PFSK-1 (cell line): ENCODE data around the gene DISC1.

ENCODE experiments used
- POLR2AphosphoS5 ChIP-seq: IDR thresholded peaks from 2 replicates; pipeline ENCODE4 v1.6.1; 2012; ENCODE audit warnings: low read depth, mild to moderate bottlenecking, control low read depth, low read length, moderate library complexity
- REST ChIP-seq, 2 experiments: IDR thresholded peaks; 2 replicates each; pipeline versions ENCODE4 v1.6.1 to v1.8.0; 2011 to 2012; ENCODE audit warnings: low read depth in 2 of 2, low read length in 2 of 2, control low read depth in 1 of 2, inconsistent platforms in 1 of 2, mild to moderate bottlenecking in 1 of 2, moderate library complexity in 1 of 2; ENCODE audit not compliant: insufficient read depth in 1 of 2
- SIN3A ChIP-seq: IDR thresholded peaks from 2 replicates; pipeline ENCODE4 v1.6.1; 2012; ENCODE audit warnings: mild to moderate bottlenecking, low read length, moderate library complexity, borderline replicate concordance; ENCODE audit not compliant: insufficient read depth
- TAF1 ChIP-seq: IDR thresholded peaks from 2 replicates; pipeline ENCODE4 v1.6.1; 2012; ENCODE audit warnings: low read length, control low read depth, borderline replicate concordance; ENCODE audit not compliant: insufficient read depth

GRCh38 chr1:231828182-231828920 is 201.8 kb downstream of the DISC1 start:
- TF ChIP-seq REST (IDR thresholded peaks at IDR 0.05; ENCODE audit: insufficient read depth in 1 of 2, low read depth in 2 of 2, low read length in 2 of 2) (no peak), POLR2AphosphoS5 (no peak), SIN3A (no peak), TAF1 (no peak)
